Right lobe of liver (tissue), 6 donors: ENCODE data around the gene GTF3C6. TPM values are rescaled to one million over a fixed set of nuclear protein-coding genes. Genes with fewer than 3 reads are reported as not detected.

ENCODE experiments used
- ATAC-seq, 4 donors: fragments of 200-7000 bp; cut with Tn5 transposase; one replicate each; pipeline ENCODE4 v1.9.1; 2020; ENCODE audit warnings: mild to moderate bottlenecking in 4 of 4, moderate library complexity in 4 of 4
- DNase-seq, 3 donors: peaks; one replicate each; pipeline ENCODE4 v3.0.0-alpha.2; 2020
- H3K27ac ChIP-seq, 3 donors: fragments of 200-600 bp; one replicate each; pipeline ENCODE4 v1.8.0; 2022
- H3K27me3 ChIP-seq, 2 donors: fragments of 200-600 bp; one replicate each; pipeline ENCODE4 v1.8.0; 2022
- H3K36me3 ChIP-seq, 4 donors: fragments of 200-600 bp; sonication (generic) in 1 of 4; one replicate each; pipeline versions ENCODE4 v1.5.1 to v1.8.0; 2017 to 2022; ENCODE audit warnings: control low read depth in 1 of 4
- H3K4me1 ChIP-seq, 4 donors: fragments of 200-600 bp; sonication (generic) in 1 of 4; one replicate each; pipeline versions ENCODE4 v1.5.1 to v1.8.0; 2017 to 2022; ENCODE audit warnings: control low read depth in 1 of 4
- H3K4me3 ChIP-seq, 3 donors: fragments of 200-600 bp; one replicate each; pipeline ENCODE4 v1.8.0; 2022
- H3K9me3 ChIP-seq, 4 donors: fragments of 200-600 bp; sonication (generic) in 1 of 4; one replicate each; pipeline versions ENCODE4 v1.5.1 to v1.8.0; 2017 to 2022; ENCODE audit warnings: control low read depth in 1 of 4
- CTCF ChIP-seq, 4 donors: fragments of 200-600 bp in 3 of 4; fragments of 450-650 bp in 1 of 4; IDR thresholded peaks; one replicate each; pipeline versions ENCODE4 v1.5.1 to v1.8.0; 2016 to 2022; ENCODE audit warnings: antibody characterized with exemption in 4 of 4, mild to moderate bottlenecking in 2 of 4
- POLR2A ChIP-seq: fragments of 450-650 bp; IDR thresholded peaks from one replicate; pipeline ENCODE4 v1.6.1; 2017; ENCODE audit warnings: antibody characterized with exemption, mild to moderate bottlenecking
- WGBS: methylation state at CpG from one replicate; pipeline ENCODE4 v1.1.6; 2018; ENCODE audit warnings: low coverage, low lambda C conversion rate; ENCODE audit not compliant: insufficient coverage; ENCODE audit errors: missing lambda C conversion rate; 5-methylcytosine and 5-hydroxymethylcytosine counted together
- intact Hi-C, 2 donors: fragments of 100-400 bp; cut with DNase I; formaldehyde crosslinking; loops; one replicate each; pipeline versions ENCODE4 v1.11.2 to v1.14.1; 2022
- total RNA-seq, 6 experiments: library from RNA; depleted of rRNA in 2 of 6; stranded (reverse); fragments of >200 nt in 2 of 6; fragmentation: NEBNext Ultra II Directional in 3 of 6; extraction: Animal tissue kit (Norgen Biotek cat#: 25700) in 3 of 6; gene quantifications; one replicate each; pipeline versions ENCODE4 v1.1.0 to v1.2.4, GENCODE V29; 2016 to 2023
- donor health status: DM: no; HTN: yes; CAD: no.
- donor health status: DM: no; HTN: no; CAD: no.
- donor health status: DM: no; HTN: no; CAD: no.
- donor health status: DM: no; HTN: yes; CAD: no.
- donor health status: DM: no; HTN: yes; CAD: no.

GTF3C6 gene
- total RNA-seq, 6 experiments from 2014 or later = 21.2 to 47.7 (median 30.8) TPM

GRCh38 chr6:110946498-110946897 lies 12.0 kb upstream of the GTF3C6 start:
- Histone ChIP-seq H3K27ac (no peak overlapping the region), H3K4me1 (peaks cover 0 to 16% (median 3%) of the 10 kb centered on the region in 4 donors), H3K9me3 (no peaks in the 10 kb centered on the region), H3K4me3 (no peak overlapping the region), H3K36me3 (no peaks in the 10 kb centered on the region), H3K27me3 (no peaks in the 10 kb centered on the region)
- intact Hi-C loops = loop anchor here in 1 of 2 donors (5.0 kb wide), 1 partner anchor 264 kb away; no protein-coding TSS in a partner anchor
- DNase-seq (no peak), ATAC-seq (no peak)
- WGBS = no CpG with 5 or more reads among the region's 2 CpGs
- TF ChIP-seq POLR2A = no peak
- no peak for TF ChIP-seq CTCF (IDR thresholded peaks at IDR 0.05)

- intact Hi-C loops = loop anchor here in 1 of 2 donors (5.0 kb wide), 1 partner anchor 267 kb away; no protein-coding TSS in a partner anchor
- WGBS = 18% methylated on average over 6 of the region's 8 CpGs
- ATAC-seq = no peak
- H3K4me1 ChIP-seq = peaks cover 0 to 34% (median 9%) of the 10 kb centered on the region in 4 donors
- H3K27me3 ChIP-seq = no peaks in the 10 kb centered on the region
- H3K4me3 ChIP-seq = no peak overlapping the region
- no peaks in the 10 kb centered on the region for H3K9me3 ChIP-seq
- peak; percentile 43 to 57 (median 53) for TF ChIP-seq CTCF (IDR thresholded peaks at IDR 0.05)
- no peak for TF ChIP-seq POLR2A
- no peak for DNase-seq
- no peaks in the 10 kb centered on the region for H3K36me3 ChIP-seq
- H3K27ac ChIP-seq = peak overlapping the region in 1 of 3 donors; percentile 71
Measured at GRCh38 chr6:110949679-110950285, 8.7 kb upstream of the GTF3C6 start.

- Histone ChIP-seq H3K27me3 (no peaks in the 10 kb centered on the region), H3K9me3 (no peaks in the 10 kb centered on the region), H3K4me3 (no peak overlapping the region), H3K4me1 (peaks cover 0 to 34% (median 9%) of the 10 kb centered on the region in 4 donors), H3K27ac (peak overlapping the region in 2 of 3 donors; percentile 48 to 71), H3K36me3 (no peaks in the 10 kb centered on the region)
- intact Hi-C loops = no loop called here
- DNase-seq (no peak), ATAC-seq (peak; percentile 4 to 25 (median 12))
- TF ChIP-seq POLR2A (no peak), CTCF (IDR thresholded peaks at IDR 0.05) (no peak)
Measured at GRCh38 chr6:110950440-110950839, 8.1 kb upstream of the GTF3C6 start.

- Histone ChIP-seq H3K36me3 (no peaks in the 10 kb centered on the region), H3K9me3 (no peaks in the 10 kb centered on the region), H3K4me1 (peaks cover 0 to 34% (median 9%) of the 10 kb centered on the region in 4 donors), H3K4me3 (no peak overlapping the region), H3K27ac (peak overlapping the region in 2 of 3 donors; percentile 48 to 71), H3K27me3 (no peaks in the 10 kb centered on the region)
- intact Hi-C loops = no loop called here
- TF ChIP-seq POLR2A = no peak
- TF ChIP-seq CTCF (IDR thresholded peaks at IDR 0.05) = no peak
- DNase-seq (no peak), ATAC-seq (peak; percentile 67 to 75 (median 69))
- 0% methylated on average over 1 of the region's 1 CpG for WGBS
Measured at GRCh38 chr6:110951008-110951407, 7.5 kb upstream of the GTF3C6 start.
